SU-DHL-6 (cell line): ENCODE results near the gene MBOAT1.

Source experiments
- H2AFZ ChIP-seq: fragments of 200-600 bp; sonication (generic); 2 replicates; pipeline ENCODE4 v1.6.1; 2014; ENCODE audit warnings: low read depth, mild to moderate bottlenecking, moderate library complexity, mixed read lengths, antibody characterized with exemption, low read length; ENCODE audit not compliant: severe bottlenecking
- H3F3A ChIP-seq: fragments of 200-600 bp; shearing (Covaris generic); 2 replicates; pipeline ENCODE4 v1.6.0; 2016; ENCODE audit warnings: antibody characterized with exemption, mild to moderate bottlenecking; ENCODE audit not compliant: insufficient read depth
- H3K27ac ChIP-seq: fragments of 200-600 bp; sonication (generic); 2 replicates; pipeline ENCODE4 v1.5.1; 2016; ENCODE audit warnings: low read depth, mild to moderate bottlenecking, low read length, moderate library complexity, mixed read lengths
- H3K27me3 ChIP-seq: fragments of 200-600 bp; sonication (generic), shearing (Covaris generic); 2 replicates; pipeline ENCODE4 v1.6.0; 2014; ENCODE audit warnings: mild to moderate bottlenecking, low read length
- H3K36me3 ChIP-seq: fragments of 200-600 bp; sonication (generic); 2 replicates; pipeline ENCODE4 v1.6.1; 2014; ENCODE audit warnings: mild to moderate bottlenecking, low read length, mixed read lengths
- H3K4me2 ChIP-seq: fragments of 300-600, 200-600 bp; shearing (Covaris generic), sonication (generic); 2 replicates; pipeline ENCODE4 v1.6.0; 2014; ENCODE audit warnings: low read length, low read depth, mild to moderate bottlenecking; ENCODE audit not compliant: poor library complexity, severe bottlenecking
- H3K4me3 ChIP-seq: fragments of 200-600 bp; sonication (generic); 2 replicates; pipeline ENCODE4 v1.5.1; 2014; ENCODE audit warnings: antibody characterized with exemption, low read length, mild to moderate bottlenecking, mixed read lengths; ENCODE audit not compliant: insufficient read depth, poor library complexity, severe bottlenecking
- H3K79me2 ChIP-seq: fragments of 200-600 bp; sonication (generic); 2 replicates; pipeline ENCODE4 v1.6.1; 2014; ENCODE audit warnings: mild to moderate bottlenecking, low read length, moderate library complexity; ENCODE audit not compliant: insufficient read depth
- H3K9ac ChIP-seq: fragments of 200-600 bp; sonication (generic); 2 replicates; pipeline ENCODE4 v1.7.0; 2014; ENCODE audit warnings: mild to moderate bottlenecking, low read length
- H3K9me2 ChIP-seq: fragments of 200-600 bp; sonication (generic); replicated peaks from 2 replicates; pipeline ENCODE4 v1.6.1; 2014; ENCODE audit warnings: low read length; ENCODE audit not compliant: insufficient read depth
- H3K9me3 ChIP-seq: fragments of 200-600 bp; sonication (generic); 2 replicates; pipeline ENCODE4 v1.6.1; 2014; ENCODE audit warnings: low read length, mixed read lengths; ENCODE audit not compliant: insufficient read depth
- H4K20me1 ChIP-seq: fragments of 200-600 bp; sonication (generic); 2 replicates; pipeline ENCODE4 v1.6.1; 2014; ENCODE audit warnings: low read depth, mild to moderate bottlenecking, antibody characterized with exemption, low read length, moderate library complexity, mixed read lengths
- EZH2phosphoT487 ChIP-seq: fragments of 200-600 bp; sonication (generic), shearing (Covaris generic); conservative IDR thresholded peaks from 2 replicates; pipeline ENCODE4 v1.6.1; 2018; ENCODE audit warnings: mild to moderate bottlenecking, antibody characterized with exemption, low read length, moderate library complexity, mixed read lengths
- TF ChIP-seq, protein P1 (sequence below): fragments of 200-600 bp; sonication (generic); IDR thresholded peaks from one replicate; pipeline ENCODE4 v1.5.1; 2017; ENCODE audit warnings: antibody characterized with exemption, mild to moderate bottlenecking, low read length, moderate library complexity; ENCODE audit not compliant: insufficient read depth, poor library complexity, severe bottlenecking

The MBOAT1 gene

DNA sequence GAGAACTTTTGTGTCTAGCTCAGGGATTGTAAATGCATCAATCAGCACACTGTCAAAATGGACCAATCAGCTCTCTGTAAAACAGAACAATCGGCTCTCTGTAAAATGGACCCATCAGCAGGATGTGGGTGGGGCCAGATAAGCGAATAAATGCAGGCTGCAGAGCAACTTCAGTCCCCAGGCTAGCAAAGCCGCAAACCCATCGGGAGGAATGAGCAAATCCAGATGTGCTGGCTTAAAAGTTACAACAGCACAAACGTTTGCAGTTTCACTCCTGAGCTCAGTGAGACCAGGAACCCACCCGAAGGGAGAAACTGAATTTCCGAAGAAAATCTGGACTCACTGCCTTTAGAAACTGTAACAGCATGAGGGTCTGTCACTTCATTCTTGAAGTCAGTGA, 21.9 kb upstream of the MBOAT1 start:
- Histone ChIP-seq H3K36me3 (no peaks in the 10 kb centered on the region), H3K27me3 (no peaks in the 10 kb centered on the region; the same call in 1 of the 2 replicates), H3F3A (no peaks in the 10 kb centered on the region), H3K9me3 (no peaks in the 10 kb centered on the region), H3K9me2 (no peaks in the 10 kb centered on the region), H3K4me3 (no peak overlapping the region), H3K27ac (no peak overlapping the region), H3K9ac (no peak overlapping the region), H2AFZ (no peak overlapping the region), H3K4me2 (no peak overlapping the region), H4K20me1 (no peaks in the 10 kb centered on the region), H3K79me2 (no peaks in the 10 kb centered on the region)
- no peak for TF ChIP-seq EZH2phosphoT487
- TF ChIP-seq, protein P1, sequence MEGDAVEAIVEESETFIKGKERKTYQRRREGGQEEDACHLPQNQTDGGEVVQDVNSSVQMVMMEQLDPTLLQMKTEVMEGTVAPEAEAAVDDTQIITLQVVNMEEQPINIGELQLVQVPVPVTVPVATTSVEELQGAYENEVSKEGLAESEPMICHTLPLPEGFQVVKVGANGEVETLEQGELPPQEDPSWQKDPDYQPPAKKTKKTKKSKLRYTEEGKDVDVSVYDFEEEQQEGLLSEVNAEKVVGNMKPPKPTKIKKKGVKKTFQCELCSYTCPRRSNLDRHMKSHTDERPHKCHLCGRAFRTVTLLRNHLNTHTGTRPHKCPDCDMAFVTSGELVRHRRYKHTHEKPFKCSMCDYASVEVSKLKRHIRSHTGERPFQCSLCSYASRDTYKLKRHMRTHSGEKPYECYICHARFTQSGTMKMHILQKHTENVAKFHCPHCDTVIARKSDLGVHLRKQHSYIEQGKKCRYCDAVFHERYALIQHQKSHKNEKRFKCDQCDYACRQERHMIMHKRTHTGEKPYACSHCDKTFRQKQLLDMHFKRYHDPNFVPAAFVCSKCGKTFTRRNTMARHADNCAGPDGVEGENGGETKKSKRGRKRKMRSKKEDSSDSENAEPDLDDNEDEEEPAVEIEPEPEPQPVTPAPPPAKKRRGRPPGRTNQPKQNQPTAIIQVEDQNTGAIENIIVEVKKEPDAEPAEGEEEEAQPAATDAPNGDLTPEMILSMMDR: no peak

DNA sequence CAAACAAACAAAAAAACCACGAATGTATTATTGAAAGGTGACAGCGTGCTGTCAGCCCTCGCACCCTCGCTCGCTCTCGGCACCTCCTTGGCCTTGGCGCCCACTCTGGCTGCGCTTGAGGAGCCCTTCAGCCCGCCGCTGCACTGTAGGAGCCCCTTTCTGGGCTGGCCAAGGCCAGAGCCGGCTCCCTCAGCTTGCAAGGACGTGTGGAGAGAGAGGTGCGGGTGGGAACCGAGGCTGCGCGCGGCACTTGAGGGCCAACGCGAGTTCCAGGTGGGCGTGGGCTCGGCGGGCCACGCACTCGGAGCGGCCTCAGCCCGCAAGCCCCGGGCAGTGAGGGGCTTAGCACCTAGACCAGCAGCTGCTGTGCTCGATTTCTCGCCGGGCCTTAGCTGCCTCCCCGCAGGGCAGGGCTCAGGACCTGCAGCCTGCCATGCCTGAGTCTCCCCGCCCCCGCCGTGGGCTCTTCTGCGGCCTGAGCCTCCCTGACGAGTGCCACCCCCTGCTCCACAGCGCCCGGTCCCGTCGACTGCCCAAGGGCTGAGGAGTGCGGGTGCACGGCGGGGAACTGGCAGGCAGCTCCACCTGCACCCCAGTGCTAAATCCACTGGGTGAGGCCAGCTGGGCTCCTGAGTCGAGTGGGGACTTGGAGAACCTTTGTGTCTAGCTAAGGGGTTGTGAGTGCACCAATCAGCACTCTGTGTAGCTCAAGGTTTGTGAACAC, 20.9 kb upstream of the MBOAT1 start:
- no peaks in the 10 kb centered on the region for H3K36me3 ChIP-seq
- no peaks in the 10 kb centered on the region for H3K9me2 ChIP-seq
- H3K4me2 ChIP-seq: no peak overlapping the region
- TF ChIP-seq, protein P1: no peak
- TF ChIP-seq EZH2phosphoT487: no peak
- H3K27ac ChIP-seq: no peak overlapping the region
- H4K20me1 ChIP-seq: no peaks in the 10 kb centered on the region
- no peak overlapping the region for H2AFZ ChIP-seq
- H3K9me3 ChIP-seq: no peaks in the 10 kb centered on the region
- no peaks in the 10 kb centered on the region for H3F3A ChIP-seq
- no peaks in the 10 kb centered on the region; the same call in 1 of the 2 replicates for H3K27me3 ChIP-seq
- no peak overlapping the region for H3K9ac ChIP-seq
- no peaks in the 10 kb centered on the region for H3K79me2 ChIP-seq
- no peak overlapping the region for H3K4me3 ChIP-seq

GRCh38 chr6:20232188-20232587, 19.9 kb upstream of the MBOAT1 start:
- Histone ChIP-seq H3K9ac (no peak overlapping the region), H3F3A (no peaks in the 10 kb centered on the region), H3K27me3 (no peaks in the 10 kb centered on the region; the same call in 1 of the 2 replicates), H3K4me2 (no peak overlapping the region), H3K9me3 (no peaks in the 10 kb centered on the region), H2AFZ (no peak overlapping the region), H3K4me3 (no peak overlapping the region), H4K20me1 (no peaks in the 10 kb centered on the region), H3K36me3 (no peaks in the 10 kb centered on the region), H3K79me2 (no peaks in the 10 kb centered on the region), H3K9me2 (no peaks in the 10 kb centered on the region), H3K27ac (no peak overlapping the region)
- TF ChIP-seq, protein P1: no peak
- TF ChIP-seq EZH2phosphoT487: no peak
